HG02588 (cell line): Measurements from ENCODE around the gene MAP2K2.

Source experiments
- ATAC-seq: cut with Tn5 transposase; IDR thresholded peaks from one replicate; pipeline ENCODE4 v1.9.1; 2021; ENCODE audit warnings: mild to moderate bottlenecking, moderate library complexity; ENCODE audit not compliant: unreplicated experiment

The MAP2K2 gene

GRCh38 chr19:4100647-4101495, 23.1 kb downstream of the MAP2K2 start:
- no peak for ATAC-seq

- ATAC-seq: no peak
Observed at GRCh38 chr19:4099041-4099764, 24.7 kb downstream of the MAP2K2 start.

- no peak for ATAC-seq
Observed at GRCh38 chr19:4098493-4098892, 25.4 kb downstream of the MAP2K2 start.

GRCh38 chr19:4097501-4097900, 26.4 kb downstream of the MAP2K2 start:
- no peak for ATAC-seq

GRCh38 chr19:4096049-4096892, 27.7 kb downstream of the MAP2K2 start:
- ATAC-seq: no peak

GRCh38 chr19:4095488-4095844, 28.5 kb downstream of the MAP2K2 start:
- no peak for ATAC-seq

GRCh38 chr19:4094761-4095487, 29.0 kb downstream of the MAP2K2 start:
- no peak for ATAC-seq

- ATAC-seq: no peak
Observed at GRCh38 chr19:4094291-4094690, 29.6 kb downstream of the MAP2K2 start.

- no peak for ATAC-seq
Observed at GRCh38 chr19:4093643-4094175, 30.2 kb downstream of the MAP2K2 start.

- ATAC-seq: no peak
Observed at GRCh38 chr19:4090356-4091220, 33.3 kb downstream of the MAP2K2 start.

- ATAC-seq: no peak
Observed at GRCh38 chr19:4089946-4090345, 34.0 kb downstream of the MAP2K2 start.

GRCh38 chr19:4089400-4089908, 34.5 kb downstream of the MAP2K2 start:
- no peak for ATAC-seq

GRCh38 chr19:4088975-4089374, 34.9 kb downstream of the MAP2K2 start:
- ATAC-seq: no peak

GRCh38 chr19:4087787-4088679, 35.9 kb downstream of the MAP2K2 start:
- ATAC-seq: no peak

- ATAC-seq: no peak
Observed at GRCh38 chr19:4086411-4086867, 37.5 kb downstream of the MAP2K2 start.

GRCh38 chr19:4084547-4084877, 39.4 kb downstream of the MAP2K2 start:
- no peak for ATAC-seq

GRCh38 chr19:4083677-4084546, 40.0 kb downstream of the MAP2K2 start:
- no peak for ATAC-seq
